Keratinocyte (primary cell): ENCODE measurements around the gene SPATS2. TPM values are rescaled to one million over a fixed set of nuclear protein-coding genes. Genes with fewer than 3 reads are reported as not detected.

ENCODE experiments used
- DNase-seq: peaks from one replicate; pipeline ENCODE4 v3.0.0-alpha.2; 2011; ENCODE audit warnings: low read depth, missing footprints, low spot score
- FAIRE-seq: peaks from 2 replicates; lab custom pipeline; 2011; peaks lifted over from hg19 to GRCh38; lab: Jason Lieb, UNC
- H2AFZ ChIP-seq: 2 replicates; pipeline ENCODE4 v1.6.0; 2012; ENCODE audit warnings: low read length, control low read depth, inconsistent platforms; ENCODE audit not compliant: control insufficient read depth
- H3K27ac ChIP-seq: 2 replicates; pipeline ENCODE4 v1.5.1; 2011; ENCODE audit warnings: low read length; ENCODE audit not compliant: control insufficient read depth, insufficient read depth
- H3K27me3 ChIP-seq: 3 replicates; pipeline ENCODE4 v1.6.0; 2011; ENCODE audit warnings: low read length; ENCODE audit not compliant: control insufficient read depth, insufficient read depth; ENCODE audit errors: extremely low read depth
- H3K36me3 ChIP-seq, 2 experiments: 2 replicates in 1 of 2; 3 replicates in 1 of 2; pipeline ENCODE4 v1.5.1; 2011; ENCODE audit warnings: low read length in 2 of 2, mild to moderate bottlenecking in 1 of 2; ENCODE audit not compliant: control insufficient read depth in 2 of 2, insufficient read depth in 2 of 2; ENCODE audit errors: extremely low read depth in 1 of 2
- H3K4me1 ChIP-seq: 3 replicates; pipeline ENCODE4 v1.5.1; 2011; ENCODE audit warnings: low read length; ENCODE audit not compliant: control insufficient read depth, insufficient read depth; ENCODE audit errors: extremely low read depth
- H3K4me2 ChIP-seq: 3 replicates; pipeline ENCODE4 v1.6.0; 2011; ENCODE audit warnings: low read depth, low read length; ENCODE audit not compliant: control insufficient read depth, insufficient read depth; ENCODE audit errors: extremely low read depth
- H3K4me3 ChIP-seq, 3 experiments: fragments of 200-600 bp in 1 of 3; sonication (generic) in 1 of 3; 2 replicates in 2 of 3; 3 replicates in 1 of 3; pipeline ENCODE4 v1.5.1; 2011 to 2016; ENCODE audit warnings: low read length in 3 of 3, mild to moderate bottlenecking in 3 of 3, control low read depth in 2 of 3, inconsistent platforms in 1 of 3, low read depth in 1 of 3, mixed read lengths in 1 of 3, mixed run types in 1 of 3, moderate library complexity in 1 of 3; ENCODE audit not compliant: control insufficient read depth in 2 of 3, insufficient read depth in 2 of 3; ENCODE audit errors: extremely low read depth in 1 of 3
- H3K79me2 ChIP-seq: 2 replicates; pipeline ENCODE4 v1.6.0; 2012; ENCODE audit warnings: low read length; ENCODE audit not compliant: control insufficient read depth, insufficient read depth
- H3K9ac ChIP-seq: 3 replicates; pipeline ENCODE4 v1.6.0; 2011; ENCODE audit warnings: low read length; ENCODE audit not compliant: control insufficient read depth, insufficient read depth; ENCODE audit errors: extremely low read depth
- H3K9me1 ChIP-seq: 3 replicates; pipeline ENCODE4 v1.6.0; 2011; ENCODE audit warnings: low read length; ENCODE audit not compliant: control insufficient read depth, insufficient read depth; ENCODE audit errors: extremely low read depth
- H3K9me3 ChIP-seq: 2 replicates; pipeline ENCODE4 v1.5.1; 2012; ENCODE audit warnings: low read depth, low read length; ENCODE audit not compliant: control insufficient read depth
- H4K20me1 ChIP-seq: 3 replicates; pipeline ENCODE4 v1.6.0; 2011; ENCODE audit warnings: low read length; ENCODE audit not compliant: control insufficient read depth, insufficient read depth; ENCODE audit errors: extremely low read depth
- CTCF ChIP-seq, 3 experiments: IDR thresholded peaks in 1 of 3; conservative IDR thresholded peaks in 1 of 3; optimal IDR thresholded peaks in 1 of 3; 2 replicates in 2 of 3; 3 replicates in 1 of 3; pipeline versions ENCODE3 to v1.5.1; 2011; ENCODE audit warnings: low read length in 3 of 3, mild to moderate bottlenecking in 3 of 3, moderate library complexity in 2 of 3, control low read depth in 1 of 3, inconsistent platforms in 1 of 3; ENCODE audit not compliant: insufficient read depth in 2 of 3; ENCODE audit errors: extremely low read depth in 1 of 3
- EZH2 ChIP-seq: IDR thresholded peaks from one replicate; pipeline ENCODE4 v1.6.1; 2012; ENCODE audit warnings: inconsistent platforms, mild to moderate bottlenecking, low read length, moderate library complexity
- dilution Hi-C: fragments of 300-500 bp; cut with MboI; formaldehyde crosslinking; loops from one replicate; pipeline ENCODE4 v1.7.0; 2020; ENCODE audit warnings: low sequenced_read_pairs; ENCODE audit not compliant: extremely low pct_ligation_motif_present
- polyA plus RNA-seq, 5 experiments: library from polyadenylated mRNA; depleted of rRNA in 3 of 5; stranded (reverse) in 3 of 5; stranded (forward) in 1 of 5; unstranded in 1 of 5; fragments of >200 nt; gene quantifications; 1 replicate in 1 of 5; 2 replicates in 3 of 5; 3 replicates in 1 of 5; pipeline versions ENCODE4 v1.2.1 to v1.2.3, GENCODE V29; 2011 to 2012; ENCODE audit warnings: missing spikeins in 2 of 5, low read depth in 1 of 5, low replicate concordance in 1 of 5

Gene SPATS2
- polyA plus RNA-seq, 1 donor (not counting 4 experiments of a cell fraction or from before 2014, with no cell fraction given) = 47.9 TPM

DNA sequence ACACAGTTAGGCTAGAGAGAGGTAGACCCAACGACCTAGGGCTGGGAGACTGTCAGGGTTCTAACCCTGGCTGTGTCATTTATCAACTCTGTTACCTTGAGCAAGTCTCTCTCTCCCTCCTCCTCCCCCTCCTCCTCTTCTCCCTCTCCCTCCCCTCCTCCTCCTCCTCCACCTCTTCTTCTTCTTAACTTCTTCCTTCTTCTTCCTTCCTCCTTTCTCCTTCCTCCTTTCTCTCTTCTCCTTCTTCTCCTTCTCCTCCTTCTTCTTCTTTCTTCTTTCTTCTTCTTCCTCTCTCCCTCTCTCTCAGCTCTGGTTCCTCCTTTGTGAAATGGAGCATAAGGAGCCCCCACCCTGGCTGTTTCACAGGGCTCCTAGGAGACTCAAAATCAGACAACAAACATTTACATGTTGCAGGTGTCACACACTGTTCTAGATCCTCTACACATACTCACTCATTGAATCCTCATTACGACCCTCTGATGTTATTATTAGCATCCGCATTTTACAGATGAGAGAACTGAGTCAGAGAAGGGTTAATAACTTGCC is 169.3 kb downstream of the SPATS2 start:
- Histone ChIP-seq H3K36me3 (no peaks in the 10 kb centered on the region), H3K4me1 (peaks cover 44% of the 10 kb centered on the region), H2AFZ (no peak overlapping the region), H3K27ac (no peak overlapping the region), H3K79me2 (no peaks in the 10 kb centered on the region), H3K4me2 (no peak overlapping the region), H3K4me3 (no peak overlapping the region), H3K9me1 (no peaks in the 10 kb centered on the region), H3K9ac (no peak overlapping the region), H3K9me3 (no peaks in the 10 kb centered on the region), H4K20me1 (peaks cover 3% of the 10 kb centered on the region), H3K27me3 (peaks cover 32% of the 10 kb centered on the region)
- no peak for TF ChIP-seq EZH2
- TF ChIP-seq CTCF (optimal IDR thresholded peaks at IDR 0.05 in 1 of 3, IDR thresholded peaks at IDR 0.05 in 1 of 3, conservative IDR thresholded peaks at IDR 0.05 in 1 of 3; ENCODE audit: extremely low read depth in 1 of 3, insufficient read depth in 2 of 3, low read length in 3 of 3) = no peak
- dilution Hi-C loops = no loop called here
- FAIRE-seq = no peak
- no peak for DNase-seq

DNA sequence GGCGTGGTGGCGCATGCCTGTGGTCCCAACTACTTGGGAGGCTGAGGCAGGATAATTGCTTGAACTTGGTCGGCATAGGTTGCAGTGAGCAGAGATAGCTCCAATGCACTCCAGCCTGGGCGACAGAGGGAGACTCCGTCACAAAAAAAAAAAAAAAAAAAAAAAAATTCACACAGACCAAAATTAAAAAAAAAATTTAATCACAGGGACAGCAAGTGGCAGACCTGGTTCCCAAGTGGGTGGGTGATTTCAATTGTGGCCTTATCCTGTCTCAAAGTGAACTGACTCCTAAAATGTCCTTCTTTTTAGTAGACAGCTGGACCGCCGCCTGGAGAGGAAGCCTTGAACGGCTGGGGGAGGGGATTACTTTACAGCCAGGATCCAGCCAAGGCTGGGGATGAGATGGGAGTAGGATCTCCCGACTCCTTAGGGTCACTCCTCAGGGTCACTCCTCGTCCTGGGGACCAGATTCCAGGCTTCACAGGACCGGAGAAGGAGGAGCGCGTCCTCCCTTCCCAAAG is 170.0 kb downstream of the SPATS2 start:
- Histone ChIP-seq H4K20me1 (peaks cover 3% of the 10 kb centered on the region), H3K9me3 (no peaks in the 10 kb centered on the region), H2AFZ (no peak overlapping the region), H3K4me3 (no peak overlapping the region), H3K4me2 (peak overlapping the region; percentile 74), H3K4me1 (peaks cover 45% of the 10 kb centered on the region), H3K27ac (no peak overlapping the region), H3K9me1 (no peaks in the 10 kb centered on the region), H3K9ac (no peak overlapping the region), H3K79me2 (no peaks in the 10 kb centered on the region), H3K27me3 (peaks cover 32% of the 10 kb centered on the region), H3K36me3 (no peaks in the 10 kb centered on the region)
- dilution Hi-C loops = no loop called here
- TF ChIP-seq EZH2 = no peak
- TF ChIP-seq CTCF (optimal IDR thresholded peaks at IDR 0.05 in 1 of 3, IDR thresholded peaks at IDR 0.05 in 1 of 3, conservative IDR thresholded peaks at IDR 0.05 in 1 of 3; ENCODE audit: extremely low read depth in 1 of 3, insufficient read depth in 2 of 3, low read length in 3 of 3) = no peak
- FAIRE-seq = no peak
- no peak for DNase-seq
